HT1080 (cell line): ENCODE results near the gene ERBB4. TPM values are rescaled to one million over a fixed set of nuclear protein-coding genes. Genes with fewer than 3 reads are reported as not detected.

Source experiments
- DNase-seq: peaks from one replicate; pipeline ENCODE4 v3.0.0-alpha.2; 2015; ENCODE audit warnings: low read depth
- total RNA-seq: library from RNA; depleted of rRNA; stranded (reverse); fragments of >200 nt; shearing (Covaris generic); gene quantifications from 2 replicates; pipeline ENCODE4 v1.2.3, GENCODE V29; 2014

ERBB4 gene
- total RNA-seq, 1 experiment from 2014 or later, result 0.02 TPM

- no peak for DNase-seq
These were observed 109.7 kb downstream of the ERBB4 start for GRCh38 chr2:212428681-212429478.

- no peak for DNase-seq
These were observed 111.0 kb downstream of the ERBB4 start for GRCh38 chr2:212427638-212428037.

- DNase-seq, result no peak
These were observed 111.8 kb downstream of the ERBB4 start for GRCh38 chr2:212426637-212427412.

- peak; percentile 58 for DNase-seq
These were observed 114.5 kb downstream of the ERBB4 start for GRCh38 chr2:212424082-212424481.

- DNase-seq, result peak; percentile 12
These were observed 115.5 kb downstream of the ERBB4 start for GRCh38 chr2:212423089-212423488.

- no peak for DNase-seq
These were observed 116.9 kb downstream of the ERBB4 start for GRCh38 chr2:212421556-212422334.

- DNase-seq, result no peak
These were observed 122.5 kb downstream of the ERBB4 start for GRCh38 chr2:212416086-212416485.

- no peak for DNase-seq
These were observed 123.8 kb downstream of the ERBB4 start for GRCh38 chr2:212414767-212415211.

GRCh38 chr2:212409560-212409959 lies 129.0 kb downstream of the ERBB4 start:
- DNase-seq, result no peak

GRCh38 chr2:212408524-212408923 lies 130.1 kb downstream of the ERBB4 start:
- DNase-seq, result no peak

- no peak for DNase-seq
These were observed 131.9 kb downstream of the ERBB4 start for GRCh38 chr2:212406716-212407115.

- DNase-seq, result no peak
These were observed 136.3 kb downstream of the ERBB4 start for GRCh38 chr2:212402316-212402715.

GRCh38 chr2:212398316-212398715 lies 140.3 kb downstream of the ERBB4 start:
- no peak for DNase-seq

- DNase-seq, result no peak
These were observed 146.1 kb downstream of the ERBB4 start for GRCh38 chr2:212392544-212392943.

GRCh38 chr2:212392043-212392442 lies 146.6 kb downstream of the ERBB4 start:
- DNase-seq, result peak; percentile 49

GRCh38 chr2:212387146-212387545 lies 151.5 kb downstream of the ERBB4 start:
- no peak for DNase-seq

- no peak for DNase-seq
These were observed 153.4 kb downstream of the ERBB4 start for GRCh38 chr2:212385241-212385640.

- no peak for DNase-seq
These were observed 154.6 kb downstream of the ERBB4 start for GRCh38 chr2:212384027-212384426.

- DNase-seq, result no peak
These were observed 157.0 kb downstream of the ERBB4 start for GRCh38 chr2:212381428-212382102.

GRCh38 chr2:212379103-212379502 lies 159.5 kb downstream of the ERBB4 start:
- no peak for DNase-seq

GRCh38 chr2:212367431-212367830 lies 171.2 kb downstream of the ERBB4 start:
- no peak for DNase-seq
